ENCODE data around the gene ZNF322.

DNA sequence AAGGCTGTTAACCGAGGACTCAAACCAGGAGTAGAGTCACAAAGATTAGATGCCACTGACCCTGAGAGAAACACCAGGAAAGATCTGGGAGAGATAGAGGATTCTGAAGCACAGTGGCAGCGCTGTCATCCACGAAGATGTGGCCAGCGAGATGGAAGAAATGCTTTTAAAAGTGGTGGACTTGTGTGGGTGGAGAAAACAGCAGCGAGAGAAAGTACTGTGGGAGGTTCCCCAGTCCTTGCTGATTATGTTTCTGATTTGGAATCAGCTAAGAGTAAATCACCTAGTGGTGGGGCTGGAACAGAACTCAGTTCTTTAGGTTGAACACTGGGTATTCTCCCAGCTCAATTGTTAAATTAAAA, 435 bp upstream of the ZNF322 start:
- TF ChIP-seq, protein P1, sequence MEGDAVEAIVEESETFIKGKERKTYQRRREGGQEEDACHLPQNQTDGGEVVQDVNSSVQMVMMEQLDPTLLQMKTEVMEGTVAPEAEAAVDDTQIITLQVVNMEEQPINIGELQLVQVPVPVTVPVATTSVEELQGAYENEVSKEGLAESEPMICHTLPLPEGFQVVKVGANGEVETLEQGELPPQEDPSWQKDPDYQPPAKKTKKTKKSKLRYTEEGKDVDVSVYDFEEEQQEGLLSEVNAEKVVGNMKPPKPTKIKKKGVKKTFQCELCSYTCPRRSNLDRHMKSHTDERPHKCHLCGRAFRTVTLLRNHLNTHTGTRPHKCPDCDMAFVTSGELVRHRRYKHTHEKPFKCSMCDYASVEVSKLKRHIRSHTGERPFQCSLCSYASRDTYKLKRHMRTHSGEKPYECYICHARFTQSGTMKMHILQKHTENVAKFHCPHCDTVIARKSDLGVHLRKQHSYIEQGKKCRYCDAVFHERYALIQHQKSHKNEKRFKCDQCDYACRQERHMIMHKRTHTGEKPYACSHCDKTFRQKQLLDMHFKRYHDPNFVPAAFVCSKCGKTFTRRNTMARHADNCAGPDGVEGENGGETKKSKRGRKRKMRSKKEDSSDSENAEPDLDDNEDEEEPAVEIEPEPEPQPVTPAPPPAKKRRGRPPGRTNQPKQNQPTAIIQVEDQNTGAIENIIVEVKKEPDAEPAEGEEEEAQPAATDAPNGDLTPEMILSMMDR (IDR thresholded peaks at IDR 0.05; ENCODE audit: low read depth, low read length): no peak
- TF ChIP-seq EZH2phosphoT487 (IDR thresholded peaks at IDR 0.05; ENCODE audit: low read depth): no peak
